Activated CD8-positive, alpha-beta T cell treated with anti-CD3 and anti-CD28 coated beads, Interleukin-2, amount 10 ng/mL, durations not matched to agents 7 days and 5 days (primary cell): ENCODE results near the gene SHMT2. TPM values are rescaled to one million over a fixed set of nuclear protein-coding genes. Genes with fewer than 3 reads are reported as not detected.
A peak's percentile ranks its signal among the peaks of the same experiment; 100 is the strongest.

Experiments used
- ATAC-seq: fragments of 150-1000 bp; cut with Tn5 transposase; one replicate; pipeline ENCODE4 v1.10.0; 2021; ENCODE audit warnings: moderate library complexity
- CTCF ChIA-PET: fragments of 350-600 bp; sonication (Branson Sonifier 250); formaldehyde crosslinking; loops from one replicate; lab custom pipeline; 2021; ENCODE audit warnings: antibody characterized with exemption; lab: Charles Lee
- POLR2A ChIA-PET: fragments of 350-600 bp; sonication (Branson Sonifier 250); formaldehyde crosslinking; loops from one replicate; lab custom pipeline; 2021; ENCODE audit warnings: antibody characterized with exemption; lab: Charles Lee
- DNase-seq: peaks from one replicate; pipeline ENCODE4 v3.0.0-alpha.2; 2020
- H3K27ac Mint-ChIP-seq: one replicate; pipeline ENCODE4 v1.8.0; 2021; ENCODE audit warnings: mild to moderate bottlenecking, mixed read lengths
- H3K27me3 Mint-ChIP-seq: one replicate; pipeline ENCODE4 v1.8.0; 2021; ENCODE audit warnings: low read depth, mixed read lengths
- H3K36me3 Mint-ChIP-seq: one replicate; pipeline ENCODE4 v1.8.0; 2021; ENCODE audit warnings: low read depth, mixed read lengths
- H3K4me1 Mint-ChIP-seq: one replicate; pipeline ENCODE4 v1.8.0; 2021; ENCODE audit warnings: low read depth, mixed read lengths
- H3K4me3 Mint-ChIP-seq: one replicate; pipeline ENCODE4 v1.8.0; 2021; ENCODE audit warnings: mild to moderate bottlenecking, mixed read lengths
- H3K9me3 Mint-ChIP-seq: one replicate; pipeline ENCODE4 v1.8.0; 2022; ENCODE audit warnings: mixed read lengths; ENCODE audit not compliant: insufficient read depth
- total RNA-seq, 2 experiments: library from RNA; stranded (reverse); gene quantifications; one replicate each; pipeline ENCODE4 v1.2.3, GENCODE V29; 2021

SHMT2 gene
- total RNA-seq, 2 experiments from 2014 or later: 194 to 208 TPM

DNA sequence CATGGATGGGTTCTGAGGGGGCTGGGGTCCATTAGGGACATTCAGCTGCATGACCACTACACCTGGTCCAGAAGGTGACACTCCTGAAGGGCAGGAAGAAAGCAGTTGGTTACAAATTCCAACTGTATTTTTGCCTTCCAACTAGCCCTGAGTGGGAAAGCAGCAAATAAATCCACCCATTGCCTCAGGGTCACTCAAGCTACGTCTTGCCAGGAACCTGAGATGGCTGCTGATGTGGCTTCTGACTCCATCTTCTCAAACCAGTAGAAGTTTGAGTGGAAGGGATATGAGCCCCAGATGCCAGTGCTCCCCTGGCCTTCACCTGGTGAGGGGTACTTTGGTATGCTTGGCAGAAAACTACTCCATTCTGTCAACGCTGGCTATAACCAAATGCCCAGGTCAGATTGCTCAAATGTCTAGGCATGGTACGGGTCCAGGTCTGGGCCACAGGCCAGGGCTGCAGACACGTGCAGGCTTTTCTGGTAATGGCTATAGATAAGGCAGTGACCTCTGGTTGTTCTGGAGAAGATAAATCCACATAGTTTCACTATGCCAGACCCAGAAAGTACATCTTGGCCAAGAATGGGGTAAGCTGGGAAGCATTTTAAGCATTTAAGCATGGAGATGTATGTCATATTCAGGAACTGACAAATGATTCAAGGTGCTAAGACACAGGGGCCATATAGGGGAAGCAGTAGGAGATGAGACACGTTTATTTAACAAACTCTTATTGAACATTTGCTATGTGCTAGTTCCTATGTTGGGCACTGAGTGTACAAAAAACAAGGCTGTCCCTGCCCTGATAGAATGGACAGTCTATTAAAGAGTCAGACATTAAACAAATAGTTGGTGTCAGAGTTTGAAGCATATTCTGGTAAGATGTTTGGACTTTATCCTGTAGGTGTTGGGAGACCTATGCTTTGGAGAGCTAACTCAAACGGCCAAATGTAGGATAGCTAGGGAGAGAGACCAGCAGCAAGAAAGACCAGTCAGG is 29.8 kb downstream of the SHMT2 start:
- CTCF ChIA-PET: interaction anchor here (1.0 to 4.7 kb wide), 6 partner anchors 16 to 199 kb away, joined by 3 to 21 read pairs (median 8); partner anchors contain the start of gene INHBE
- no peaks in the 10 kb centered on the region for H3K9me3 Mint-ChIP-seq

GRCh38 chr12:57260366-57260765 is 30.9 kb downstream of the SHMT2 start:
- ATAC-seq (no peak), DNase-seq (no peak)
- ChIA-PET POLR2A (no interaction called here), CTCF (interaction anchor here (1.0 to 4.7 kb wide), 7 partner anchors 17 to 198 kb away, joined by 3 to 21 read pairs (median 12); partner anchors contain the start of genes GLI1 and INHBE)
- Mint-ChIP-seq H3K9me3 (no peaks in the 10 kb centered on the region), H3K27me3 (no peaks in the 10 kb centered on the region), H3K36me3 (peaks cover 51% of the 10 kb centered on the region), H3K27ac (no peak overlapping the region), H3K4me1 (peaks cover 8% of the 10 kb centered on the region), H3K4me3 (no peak overlapping the region)

More for the DNA sequence above, 29.8 kb downstream of the SHMT2 start:
- Mint-ChIP-seq H3K27ac (no peak overlapping the region), H3K36me3 (peaks cover 47% of the 10 kb centered on the region), H3K4me3 (no peak overlapping the region), H3K27me3 (no peaks in the 10 kb centered on the region), H3K4me1 (peaks cover 8% of the 10 kb centered on the region)
- ATAC-seq: no peak
- no peak for DNase-seq
- POLR2A ChIA-PET: interaction anchor here (0.6 kb wide), 1 partner anchor 160 kb away, joined by 3 read pairs; no protein-coding TSS in a partner anchor

GRCh38 chr12:57261428-57261865 is 31.9 kb downstream of the SHMT2 start:
- H3K36me3 Mint-ChIP-seq: peaks cover 42% of the 10 kb centered on the region
- CTCF ChIA-PET: interaction anchor here (0.7 to 4.7 kb wide), 9 partner anchors 10 to 197 kb away, joined by 3 to 21 read pairs (median 6); partner anchors contain the start of genes GLI1 and INHBE
- H3K4me3 Mint-ChIP-seq: no peak overlapping the region
- DNase-seq: no peak
- no peaks in the 10 kb centered on the region for H3K9me3 Mint-ChIP-seq
- H3K27ac Mint-ChIP-seq: no peak overlapping the region
- H3K4me1 Mint-ChIP-seq: peaks cover 8% of the 10 kb centered on the region
- H3K27me3 Mint-ChIP-seq: no peaks in the 10 kb centered on the region
- no peak for ATAC-seq
- POLR2A ChIA-PET: no interaction called here

GRCh38 chr12:57262126-57262822 is 32.8 kb downstream of the SHMT2 start:
- Mint-ChIP-seq H3K9me3 (no peaks in the 10 kb centered on the region), H3K36me3 (peaks cover 46% of the 10 kb centered on the region), H3K4me3 (no peak overlapping the region), H3K27me3 (no peaks in the 10 kb centered on the region), H3K4me1 (peaks cover 8% of the 10 kb centered on the region), H3K27ac (no peak overlapping the region)
- ChIA-PET CTCF (interaction anchor here (0.8 to 4.7 kb wide), 6 partner anchors 10 to 196 kb away, joined by 3 to 21 read pairs (median 9); partner anchors contain the start of genes GLI1 and INHBE), POLR2A (no interaction called here)
- DNase-seq: no peak
- no peak for ATAC-seq

DNA sequence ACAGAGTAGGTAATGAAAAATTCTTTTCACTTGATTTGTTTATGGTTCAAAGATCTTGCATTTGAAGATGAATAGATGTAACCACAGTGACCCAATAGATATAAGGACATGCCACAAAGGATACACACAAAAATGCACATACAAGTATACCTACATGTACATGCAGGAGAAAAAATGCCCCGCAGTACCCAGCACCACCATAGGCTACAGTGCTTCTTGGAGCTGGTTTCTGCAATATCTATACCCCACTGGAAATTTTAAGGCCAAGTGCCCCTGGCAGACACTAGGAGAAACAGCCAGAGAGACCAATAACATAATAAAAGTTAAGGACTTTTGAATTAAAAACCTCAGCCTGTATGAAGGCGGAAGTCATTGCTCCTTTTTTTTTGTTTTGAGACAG is 33.6 kb downstream of the SHMT2 start:
- peaks cover 8% of the 10 kb centered on the region for H3K4me1 Mint-ChIP-seq
- peaks cover 45% of the 10 kb centered on the region for H3K36me3 Mint-ChIP-seq
- H3K9me3 Mint-ChIP-seq: no peaks in the 10 kb centered on the region
- no peaks in the 10 kb centered on the region for H3K27me3 Mint-ChIP-seq
- no peak overlapping the region for H3K27ac Mint-ChIP-seq
- ChIA-PET POLR2A (no interaction called here), CTCF (interaction anchor here (1.5 to 4.0 kb wide), 3 partner anchors 11 to 196 kb away, joined by 5 to 54 read pairs (median 17); partner anchors contain the start of gene INHBE)
- no peak overlapping the region for H3K4me3 Mint-ChIP-seq
- DNase-seq (no peak), ATAC-seq (no peak)

DNA sequence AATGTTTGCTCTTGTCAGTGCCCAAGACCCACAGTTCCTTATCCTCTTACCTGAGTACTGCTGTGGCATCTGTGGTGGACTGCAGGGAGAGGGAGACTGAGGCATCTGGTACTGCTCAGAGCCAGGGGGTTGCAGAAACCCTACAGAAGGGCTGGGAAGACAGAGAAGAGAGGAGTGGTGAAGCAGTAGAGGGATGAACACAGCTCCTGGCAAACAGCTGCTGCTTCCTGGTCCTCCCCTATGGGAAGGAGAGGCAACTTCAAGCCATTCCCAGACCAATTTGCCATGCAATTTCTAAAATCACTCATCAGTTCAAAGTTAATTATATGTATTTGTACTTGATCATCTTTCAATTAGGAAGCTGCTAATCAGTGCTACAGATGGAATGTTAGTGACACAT is 37.2 kb downstream of the SHMT2 start:
- ChIA-PET POLR2A (no interaction called here), CTCF (interaction anchor here (1.7 to 4.0 kb wide), 2 partner anchors 14 to 187 kb away, joined by 4 to 54 read pairs; partner anchors contain the start of gene INHBE)
- ATAC-seq: no peak
- DNase-seq: no peak
- no peaks in the 10 kb centered on the region for H3K9me3 Mint-ChIP-seq
- no peak overlapping the region for H3K4me3 Mint-ChIP-seq
- H3K27ac Mint-ChIP-seq: no peak overlapping the region
- peaks cover 8% of the 10 kb centered on the region for H3K4me1 Mint-ChIP-seq
- H3K36me3 Mint-ChIP-seq: peaks cover 42% of the 10 kb centered on the region
- H3K27me3 Mint-ChIP-seq: no peaks in the 10 kb centered on the region

- peaks cover 5% of the 10 kb centered on the region for H3K4me1 Mint-ChIP-seq
- ChIA-PET POLR2A (no interaction called here), CTCF (interaction anchor here (0.7 to 1.7 kb wide), 3 partner anchors 16 to 187 kb away, joined by 3 to 4 read pairs (median 3); partner anchors contain the start of gene INHBE)
- H3K4me3 Mint-ChIP-seq: no peak overlapping the region
- H3K36me3 Mint-ChIP-seq: peaks cover 40% of the 10 kb centered on the region
- DNase-seq (no peak), ATAC-seq (no peak)
- H3K27ac Mint-ChIP-seq: peak overlapping the region; percentile 36
- no peaks in the 10 kb centered on the region for H3K27me3 Mint-ChIP-seq
- no peaks in the 10 kb centered on the region for H3K9me3 Mint-ChIP-seq
These were observed 38.8 kb downstream of the SHMT2 start for GRCh38 chr12:57268264-57268663.

- POLR2A ChIA-PET: interaction anchor here (0.7 kb wide), 1 partner anchor 384 kb away, joined by 3 read pairs; no protein-coding TSS in a partner anchor
- CTCF ChIA-PET: interaction anchor here (0.7 to 1.5 kb wide), 4 partner anchors 28 to 188 kb away, joined by 3 to 4 read pairs (median 3); partner anchors contain the start of gene GLI1
- Mint-ChIP-seq H3K27me3 (no peaks in the 10 kb centered on the region), H3K36me3 (peaks cover 47% of the 10 kb centered on the region), H3K27ac (no peak overlapping the region), H3K4me3 (no peak overlapping the region), H3K4me1 (peaks cover 3% of the 10 kb centered on the region), H3K9me3 (no peaks in the 10 kb centered on the region)
- ATAC-seq (no peak), DNase-seq (no peak)
These were observed 41.5 kb downstream of the SHMT2 start for GRCh38 chr12:57270966-57271470.

DNA sequence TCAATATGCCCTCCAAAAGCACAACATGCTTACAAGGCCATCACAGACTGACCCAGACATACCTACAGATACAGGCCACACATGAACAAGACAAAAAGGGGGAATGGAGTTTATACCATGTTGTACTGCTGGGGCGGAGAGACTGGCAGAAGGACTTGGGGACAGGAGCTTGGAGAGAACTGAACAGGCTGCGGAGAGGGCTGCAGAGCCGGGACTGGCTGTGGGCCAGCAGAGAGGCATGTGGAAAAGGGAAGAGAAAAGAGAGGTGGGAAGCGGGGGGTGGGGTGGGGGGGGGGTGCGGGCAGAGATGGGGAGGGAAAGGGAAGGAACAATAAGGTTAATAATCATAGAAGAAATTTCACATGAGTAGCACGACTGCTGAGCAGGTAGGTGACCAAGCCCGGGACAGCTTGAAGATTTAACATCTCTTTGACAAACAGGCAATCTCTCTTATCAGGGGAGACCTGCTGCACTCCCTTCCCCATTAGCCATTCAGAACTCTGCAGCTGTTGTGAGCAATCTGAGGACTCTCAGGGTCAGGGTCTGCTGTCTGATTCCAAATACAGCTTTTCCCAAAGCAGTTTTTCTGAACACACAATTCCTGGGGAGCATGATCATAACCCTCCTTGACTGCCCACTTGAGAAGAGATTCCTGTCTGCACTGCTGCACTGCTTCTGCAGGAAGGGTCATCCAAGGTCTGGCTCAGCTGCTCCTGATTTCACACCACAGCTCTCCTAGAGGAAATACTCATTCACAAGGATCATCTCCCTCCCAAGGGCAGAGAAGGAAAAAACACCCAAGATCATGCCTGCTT is 43.0 kb downstream of the SHMT2 start:
- Mint-ChIP-seq H3K36me3 (peaks cover 49% of the 10 kb centered on the region), H3K27ac (no peak overlapping the region), H3K27me3 (no peaks in the 10 kb centered on the region), H3K4me3 (no peak overlapping the region), H3K9me3 (no peaks in the 10 kb centered on the region), H3K4me1 (peaks cover 3% of the 10 kb centered on the region)
- ChIA-PET POLR2A (no interaction called here), CTCF (interaction anchor here (0.9 to 1.5 kb wide), 2 partner anchors 29 to 180 kb away, joined by 3 to 6 read pairs; no protein-coding TSS in a partner anchor)
- DNase-seq: no peak
- no peak for ATAC-seq

GRCh38 chr12:57273516-57273915 is 44.0 kb downstream of the SHMT2 start:
- H3K4me3 Mint-ChIP-seq: no peak overlapping the region
- no peaks in the 10 kb centered on the region for H3K27me3 Mint-ChIP-seq
- H3K4me1 Mint-ChIP-seq: peaks cover 3% of the 10 kb centered on the region
- ATAC-seq (no peak), DNase-seq (no peak)
- peaks cover 51% of the 10 kb centered on the region for H3K36me3 Mint-ChIP-seq
- no peaks in the 10 kb centered on the region for H3K9me3 Mint-ChIP-seq
- ChIA-PET CTCF (interaction anchor here (0.9 to 1.7 kb wide), 2 partner anchors 30 to 180 kb away, joined by 3 to 4 read pairs; no protein-coding TSS in a partner anchor), POLR2A (no interaction called here)
- no peak overlapping the region for H3K27ac Mint-ChIP-seq
